ENCODE data around the gene ADD2.

- TF ChIP-seq POLR2A (IDR thresholded peaks at IDR 0.05) (no peak), CTCF (IDR thresholded peaks at IDR 0.05) (no peak)
These were observed 16.1 kb downstream of the ADD2 start for GRCh38 chr2:70751881-70752280.

Measured in adrenal gland (tissue), 5 donors.